IMR-90 (cell line): ENCODE results near the gene SNED1. TPM values are rescaled to one million over a fixed set of nuclear protein-coding genes. Genes with fewer than 3 reads are reported as not detected.
A peak's percentile ranks its signal among the peaks of the same experiment; 100 is the strongest.

Experiments
- ATAC-seq: fragments of 200-7000 bp; cut with Tn5 transposase; 2 replicates; pipeline ENCODE4 v1.9.1; 2020; ENCODE audit warnings: low read depth, mild to moderate bottlenecking, moderate library complexity
- BruUV-seq: library from RNA; stranded (reverse); fragments of 400-500 nt; replicated peaks from 2 replicates; lab custom pipeline; 2021; lab: Mats Ljungman, UMichigan
- CTCF ChIA-PET: fragments of 300-600 bp; formaldehyde crosslinking; extraction: SDS; loops from one replicate; lab custom pipeline; 2021; ENCODE audit warnings: antibody characterized with exemption; lab: Yijun Ruan, JAX
- POLR2A ChIA-PET: fragments of 300-600 bp; sonication (Branson Sonifier 250); formaldehyde crosslinking; loops from one replicate; lab custom pipeline; 2022; ENCODE audit warnings: antibody characterized with exemption; ENCODE audit not compliant: unreplicated experiment; lab: Charles Lee
- DNase-seq: peaks from one replicate; pipeline ENCODE4 v3.0.0; 2013
- H2AFZ ChIP-seq: replicated peaks from 2 replicates; pipeline ENCODE3; 2013; ENCODE audit warnings: low read length, mild to moderate bottlenecking; ENCODE audit not compliant: poor library complexity
- H2AK5ac ChIP-seq: 2 replicates; pipeline ENCODE4 v1.6.1; 2013; ENCODE audit warnings: low read depth, low read length, inconsistent platforms
- H2AK9ac ChIP-seq: replicated peaks from 2 replicates; pipeline ENCODE3; 2013; ENCODE audit warnings: mild to moderate bottlenecking, low read depth, low read length, moderate library complexity; ENCODE audit not compliant: poor library complexity
- H2BK120ac ChIP-seq: 2 replicates; pipeline ENCODE4 v1.6.1; 2013; ENCODE audit warnings: low read depth, low read length, inconsistent platforms
- H2BK15ac ChIP-seq: 3 replicates; pipeline ENCODE4 v1.6.1; 2013; ENCODE audit warnings: low read depth, low read length, inconsistent platforms
- H2BK20ac ChIP-seq: 2 replicates; pipeline ENCODE4 v1.6.1; 2013; ENCODE audit warnings: low read depth, mild to moderate bottlenecking, inconsistent platforms, low read length, moderate library complexity
- H2BK5ac ChIP-seq: 2 replicates; pipeline ENCODE4 v1.6.1; 2013; ENCODE audit warnings: mild to moderate bottlenecking, low read depth, low read length, inconsistent platforms; ENCODE audit not compliant: poor library complexity, severe bottlenecking
- H3K14ac ChIP-seq: replicated peaks from 2 replicates; pipeline ENCODE4 v1.6.1; 2013; ENCODE audit warnings: low read depth, low read length, inconsistent platforms
- H3K18ac ChIP-seq: 2 replicates; pipeline ENCODE4 v1.6.1; 2013; ENCODE audit warnings: low read depth, low read length, control low read depth
- H3K23ac ChIP-seq: 2 replicates; pipeline ENCODE4 v1.6.1; 2013; ENCODE audit warnings: low read depth, low read length, inconsistent platforms
- H3K27ac ChIP-seq: 2 replicates; pipeline ENCODE4 v1.5.1; 2013; ENCODE audit warnings: mild to moderate bottlenecking, control low read depth, low read length; ENCODE audit not compliant: insufficient read depth
- H3K27me3 ChIP-seq: 2 replicates; pipeline ENCODE4 v1.6.1; 2013; ENCODE audit warnings: low read length; ENCODE audit not compliant: control insufficient read depth, insufficient read depth
- H3K36me3 ChIP-seq: 2 replicates; pipeline ENCODE4 v1.6.1; 2013; ENCODE audit warnings: low read length, mixed read lengths; ENCODE audit not compliant: control insufficient read depth, insufficient read depth
- H3K4ac ChIP-seq: 2 replicates; pipeline ENCODE4 v1.6.1; 2013; ENCODE audit warnings: low read depth, low read length, inconsistent platforms
- H3K4me1 ChIP-seq: 2 replicates; pipeline ENCODE4 v1.6.1; 2013; ENCODE audit warnings: low read length, mixed read lengths; ENCODE audit not compliant: control insufficient read depth, insufficient read depth
- H3K4me2 ChIP-seq: 2 replicates; pipeline ENCODE4 v1.6.1; 2013; ENCODE audit warnings: low read depth, mild to moderate bottlenecking, control low read depth, low read length, moderate library complexity
- H3K4me3 ChIP-seq: 2 replicates; pipeline ENCODE4 v1.5.1; 2013; ENCODE audit warnings: low read depth, mild to moderate bottlenecking, control low read depth, low read length, moderate library complexity; ENCODE audit not compliant: insufficient read depth
- H3K56ac ChIP-seq: 2 replicates; pipeline ENCODE4 v1.6.1; 2013; ENCODE audit warnings: low read length, inconsistent platforms; ENCODE audit not compliant: insufficient read depth; ENCODE audit errors: extremely low read depth
- H3K79me1 ChIP-seq, 2 experiments: 2 replicates each; pipeline ENCODE4 v1.6.1; 2013; ENCODE audit warnings: low read length in 2 of 2, inconsistent platforms in 1 of 2, low read depth in 1 of 2
- H3K9ac ChIP-seq: 2 replicates; pipeline ENCODE4 v1.6.1; 2013; ENCODE audit warnings: low read depth, low read length, control low read depth
- H3K9me1 ChIP-seq: 2 replicates; pipeline ENCODE4 v1.6.1; 2013; ENCODE audit warnings: low read length, inconsistent platforms; ENCODE audit not compliant: insufficient read depth
- H3K9me3 ChIP-seq: 2 replicates; pipeline ENCODE4 v1.6.1; 2013; ENCODE audit warnings: low read length; ENCODE audit not compliant: control insufficient read depth, insufficient read depth
- H4K20me1 ChIP-seq: 2 replicates; pipeline ENCODE4 v1.6.1; 2013; ENCODE audit warnings: low read length, inconsistent platforms; ENCODE audit not compliant: insufficient read depth
- H4K5ac ChIP-seq: 2 replicates; pipeline ENCODE4 v1.6.1; 2013; ENCODE audit warnings: mild to moderate bottlenecking, low read depth, low read length, control low read depth
- H4K8ac ChIP-seq, 2 experiments: 2 replicates each; pipeline ENCODE4 v1.6.1; 2013; ENCODE audit warnings: low read depth in 2 of 2, low read length in 2 of 2, control low read depth in 1 of 2, inconsistent platforms in 1 of 2
- H4K91ac ChIP-seq: 2 replicates; pipeline ENCODE4 v1.6.1; 2013; ENCODE audit warnings: low read depth, low read length, inconsistent platforms; ENCODE audit not compliant: insufficient read depth
- BHLHE40 ChIP-seq: fragments of 150-350 bp; IDR thresholded peaks from 2 replicates; pipeline ENCODE4 v1.6.1; 2016; ENCODE audit warnings: mild to moderate bottlenecking, low read depth, low read length
- ELK1 ChIP-seq: fragments of 150-350 bp; IDR thresholded peaks from 2 replicates; pipeline ENCODE4 v1.6.1; 2016; ENCODE audit warnings: low read depth, mild to moderate bottlenecking, low read length, moderate library complexity, borderline replicate concordance
- WGBS, 2 experiments: methylation state at CpG; one replicate each; pipeline versions ENCODE4 v1.1.5 to v1.1.7; 2013; ENCODE audit warnings: missing lambda C conversion rate in 2 of 2; ENCODE audit not compliant: insufficient read length in 1 of 2; ENCODE audit errors: extremely low coverage in 2 of 2; 5-methylcytosine and 5-hydroxymethylcytosine counted together
- dilution Hi-C: fragments of 300-500 bp; cut with HindIII; formaldehyde crosslinking; loops from one replicate; pipeline ENCODE4 v1.14.3; 2018; ENCODE audit warnings: low sequenced_read_pairs; ENCODE audit not compliant: unreplicated experiment
- in situ Hi-C: fragments of 300-500 bp; cut with MboI; formaldehyde crosslinking; loops from 3 replicates; pipeline ENCODE4 v1.14.3; 2019; ENCODE audit warnings: low sequenced_read_pairs, inconsistent platforms, mixed read lengths
- intact Hi-C: fragments of 100-400 bp; cut with micrococcal nuclease; formaldehyde crosslinking; loops from 2 replicates; pipeline ENCODE4 v1.10.0; 2022
- polyA plus RNA-seq, 3 experiments: library from polyadenylated mRNA; depleted of rRNA; stranded (reverse); fragments of >200 nt; gene quantifications; 2 replicates each; pipeline ENCODE4 v1.2.3, GENCODE V29; 2012; ENCODE audit warnings: low replicate concordance in 1 of 3
- total RNA-seq: library from RNA; depleted of rRNA; stranded (reverse); fragments of >200 nt; gene quantifications from 2 replicates; pipeline ENCODE4 v1.2.3, GENCODE V29; 2012

Gene SNED1
- total and polyA plus RNA-seq, 2 of the 4 experiments (the other 2 are of a cell fraction), result 1.1 to 3.4 TPM

DNA sequence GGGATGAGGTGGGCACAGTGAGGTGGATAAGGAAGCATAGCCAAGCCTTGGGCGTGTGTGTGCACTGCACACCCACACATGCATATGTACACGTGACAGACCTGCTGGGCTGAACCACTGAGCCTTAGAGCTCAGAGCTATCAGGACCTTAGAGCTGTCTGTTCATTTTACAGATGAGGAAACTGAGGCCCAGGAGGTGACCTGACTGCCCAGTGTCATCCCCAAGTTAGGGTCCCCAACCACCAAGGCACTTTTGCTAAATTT, 8.2 kb upstream of the SNED1 start:
- Histone ChIP-seq H2BK15ac (peak overlapping the region; percentile 25; the same call in 1 of the 3 replicates), H3K27ac (no peak overlapping the region), H3K27me3 (peaks cover 2% of the 10 kb centered on the region; the same call in 1 of the 2 replicates), H4K5ac (no peak overlapping the region), H3K14ac (no peak overlapping the region), H3K56ac (no peak overlapping the region), H4K8ac (no peak overlapping the region), H3K79me1 (no peaks in the 10 kb centered on the region), H4K20me1 (no peaks in the 10 kb centered on the region), H3K4me3 (no peak overlapping the region), H3K9me3 (peaks cover 11% of the 10 kb centered on the region), H3K18ac (no peak overlapping the region), H4K91ac (no peak overlapping the region), H3K9ac (no peak overlapping the region), H3K36me3 (no peaks in the 10 kb centered on the region), H2BK5ac (no peak overlapping the region), H2AFZ (peak overlapping the region; percentile 56), H2BK120ac (peak overlapping the region; percentile 36; the same call in 1 of the 2 replicates), H2AK5ac (peak overlapping the region; percentile 82; the same call in 1 of the 2 replicates), H3K9me1 (peaks cover 10% of the 10 kb centered on the region), H2BK20ac (no peak overlapping the region), H3K4ac (no peak overlapping the region), H2AK9ac (no peak overlapping the region), H3K4me1 (peaks cover 33% of the 10 kb centered on the region), H3K23ac (no peak overlapping the region), H3K4me2 (no peak overlapping the region)
- WGBS, 2 experiments, result 100% methylated on average over 1 of the region's 2 CpGs; no CpG with 5 or more reads in 1 of the 2 experiments
- CTCF ChIA-PET, result no interaction called here
- TF ChIP-seq BHLHE40 (no peak), ELK1 (no peak)
- dilution Hi-C loops, result no loop called here
- in situ Hi-C loops, result no loop called here
- ATAC-seq (no peak), DNase-seq (no peak)
- BruUV-seq, result no TSS peak
- POLR2A ChIA-PET, result no interaction called here
- intact Hi-C loops, result loop anchor here (2.0 to 10.0 kb wide), 2 partner anchors 139 to 425 kb away; partner anchors contain the start of genes DUSP28 and RNPEPL1
